Urinary bladder (tissue), 4 donors: ENCODE results near the gene RBP7. TPM values are rescaled to one million over a fixed set of nuclear protein-coding genes. Genes with fewer than 3 reads are reported as not detected.
"Not testable (repeated sequence)": the region's sequence is repeated elsewhere in the genome, so short reads cannot be mapped to it uniquely, and the experiment has no call there.

Experiments used
- DNase-seq: peaks from one replicate; pipeline ENCODE4 v3.0.0-alpha.2; 2015; ENCODE audit errors: extremely low spot score
- H3K27ac ChIP-seq: one replicate; pipeline ENCODE4 v1.5.1; 2013; ENCODE audit warnings: low read depth, mild to moderate bottlenecking, moderate library complexity
- H3K36me3 ChIP-seq: one replicate; pipeline ENCODE4 v1.6.1; 2013; ENCODE audit warnings: mild to moderate bottlenecking, moderate library complexity; ENCODE audit not compliant: insufficient read depth
- H3K4me1 ChIP-seq: one replicate; pipeline ENCODE4 v1.6.1; 2013; ENCODE audit warnings: mild to moderate bottlenecking, moderate library complexity; ENCODE audit not compliant: insufficient read depth
- H3K4me3 ChIP-seq: one replicate; pipeline ENCODE4 v1.5.1; 2013; ENCODE audit warnings: low read depth, low read length
- WGBS: extraction: QIAGEN DNeasy Blood & Tissue Kit; methylation state at CpG from one replicate; pipeline ENCODE4 v1.1.7; 2013; 5-methylcytosine and 5-hydroxymethylcytosine counted together
- polyA plus RNA-seq: library from polyadenylated mRNA; stranded (reverse); fragments of 200-250 nt; gene quantifications from one replicate; pipeline ENCODE4 v1.2.3, GENCODE V29; 2013
- total RNA-seq: library from RNA; depleted of rRNA; stranded (reverse); fragments of >200 nt; gene quantifications from one replicate; pipeline ENCODE4 v1.2.3, GENCODE V29; 2014
- donor health status: healthy with polysubstance abuse.
- donor health status: healthy.

RBP7 gene
- total RNA-seq: 2.4 TPM
- 20.9 TPM for polyA plus RNA-seq

GRCh38 chr1:9996624-9997582 is at the start of gene RBP7:
Gene RBP7 (plus strand): TSS chr1:9997228. CDS start chr1:9997259, 31 bp downstream.
- Histone ChIP-seq H3K36me3 (no peaks in the 10 kb centered on the region), H3K4me3 (peak within 1 kb of the TSS; percentile 46), H3K27ac (no peak within 1 kb of the TSS), H3K4me1 (no peaks in the 10 kb centered on the region)
- DNase-seq: no peak
- 8% methylated on average over 70 of the region's 71 CpGs for WGBS

DNA sequence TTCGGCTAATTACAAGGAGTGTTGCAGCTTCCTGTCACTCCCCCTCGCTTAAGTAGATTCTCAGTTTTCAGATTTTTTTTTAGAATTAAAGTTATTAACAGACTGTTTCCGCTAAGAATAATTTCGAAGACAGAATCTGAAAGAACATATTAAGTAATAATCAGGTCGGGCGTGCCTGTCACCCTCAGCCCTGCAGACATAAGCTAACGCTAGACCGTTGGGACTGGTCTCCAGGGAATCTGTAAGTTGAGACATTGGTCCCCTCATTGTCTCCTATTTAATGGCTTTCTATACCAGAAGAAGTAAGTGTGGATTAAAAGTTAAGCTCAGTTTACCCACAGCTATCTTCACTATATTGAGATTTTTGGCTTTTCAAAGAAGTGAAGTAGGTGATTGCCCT is 39.3 kb upstream of the RBP7 start:
- Histone ChIP-seq H3K4me1 (no peaks in the 10 kb centered on the region), H3K27ac (no peak overlapping the region), H3K36me3 (no peaks in the 10 kb centered on the region), H3K4me3 (no peak overlapping the region)
- WGBS: 92% methylated on average over 8 of the region's 8 CpGs
- no peak for DNase-seq

DNA sequence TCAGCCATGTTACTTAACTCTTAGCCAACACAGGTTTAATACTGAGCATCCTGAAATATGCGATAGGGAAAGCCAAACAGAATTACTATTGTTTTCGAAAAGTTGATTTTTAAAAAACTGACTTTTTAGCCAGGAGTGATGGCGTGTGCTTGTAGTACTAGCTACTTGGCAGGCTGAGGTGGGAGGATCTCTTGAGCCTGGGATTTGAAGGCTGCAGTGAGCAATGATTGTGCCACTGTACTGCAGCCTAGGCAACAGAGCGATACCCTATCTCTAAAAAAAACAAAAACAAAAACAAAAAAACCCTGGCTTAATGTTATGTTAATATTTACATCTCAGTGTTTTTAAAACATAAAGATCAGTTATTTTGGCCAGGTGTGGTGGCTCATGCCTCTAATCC is 37.0 kb upstream of the RBP7 start:
- H3K4me3 ChIP-seq: no peak overlapping the region
- no peak overlapping the region for H3K27ac ChIP-seq
- no peak for DNase-seq
- H3K4me1 ChIP-seq: no peaks in the 10 kb centered on the region
- WGBS: 66% methylated on average over 4 of the region's 4 CpGs
- no peaks in the 10 kb centered on the region for H3K36me3 ChIP-seq

DNA sequence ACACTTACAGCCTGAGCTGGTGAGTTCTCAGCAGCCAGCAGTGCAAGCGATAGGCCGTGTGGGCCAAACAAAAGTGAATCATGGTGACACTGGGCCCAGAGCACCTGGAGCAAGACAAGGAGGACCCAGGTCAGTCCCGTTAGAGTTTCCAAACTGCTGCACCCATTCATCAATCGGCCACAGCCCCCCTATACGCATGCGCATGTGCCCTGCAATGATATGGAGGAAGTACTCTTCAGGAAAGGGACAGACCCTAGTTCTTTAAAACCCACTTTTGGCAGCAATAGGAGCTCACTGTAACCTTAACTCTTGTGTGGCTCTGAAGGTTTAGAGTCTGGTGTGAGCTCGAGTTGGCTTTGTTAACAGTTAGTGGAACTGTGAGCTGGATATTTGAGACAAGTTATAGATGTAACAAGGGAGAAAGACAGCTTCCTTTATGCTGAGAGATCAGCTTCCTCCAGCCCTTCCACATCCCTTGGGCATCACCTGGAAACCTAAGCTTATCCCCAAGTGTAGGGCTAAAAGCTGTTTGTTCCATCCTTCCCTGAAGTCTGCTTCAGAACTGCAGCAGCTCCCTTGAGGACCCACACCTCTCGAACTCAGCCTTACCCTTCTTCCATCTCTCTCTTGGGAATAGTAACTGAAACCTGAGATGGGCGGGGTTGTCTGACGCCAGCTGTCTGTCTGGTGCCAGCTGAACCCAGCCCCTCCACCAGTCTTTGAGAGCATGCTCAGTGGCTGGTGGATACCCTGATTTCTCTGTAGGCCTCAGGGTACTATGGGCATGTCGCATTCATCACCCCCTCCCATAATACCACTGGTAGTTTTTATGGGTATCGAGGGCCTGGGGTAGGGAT is 36.1 kb upstream of the RBP7 start:
- H3K4me3 ChIP-seq: no peak overlapping the region
- DNase-seq: no peak
- H3K36me3 ChIP-seq: no peaks in the 10 kb centered on the region
- no peaks in the 10 kb centered on the region for H3K4me1 ChIP-seq
- WGBS: 78% methylated on average over 12 of the region's 12 CpGs
- H3K27ac ChIP-seq: no peak overlapping the region

DNA sequence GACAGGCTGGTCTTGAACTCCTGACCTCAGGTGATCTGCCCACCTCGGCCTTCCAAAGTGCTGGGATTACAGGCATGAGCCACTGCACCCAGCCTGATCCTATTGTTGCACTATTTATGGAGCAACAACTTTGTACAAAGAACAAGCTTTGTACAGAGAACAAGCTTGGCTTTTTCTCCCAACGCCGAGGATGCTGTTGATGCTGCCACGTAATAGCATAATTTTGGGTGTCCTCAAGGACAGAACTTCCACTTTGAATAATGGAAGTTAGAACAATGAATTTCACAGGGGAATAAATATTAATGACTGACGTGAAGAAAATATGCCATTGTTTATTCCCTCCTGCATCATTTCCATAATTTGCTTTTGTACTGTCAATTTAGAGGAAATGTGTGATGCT is 12.8 kb upstream of the RBP7 start:
- no peak overlapping the region for H3K27ac ChIP-seq
- 85% methylated on average over 5 of the region's 5 CpGs for WGBS
- H3K36me3 ChIP-seq: no peaks in the 10 kb centered on the region
- no peaks in the 10 kb centered on the region for H3K4me1 ChIP-seq
- DNase-seq: no peak
- H3K4me3 ChIP-seq: no peak overlapping the region

DNA sequence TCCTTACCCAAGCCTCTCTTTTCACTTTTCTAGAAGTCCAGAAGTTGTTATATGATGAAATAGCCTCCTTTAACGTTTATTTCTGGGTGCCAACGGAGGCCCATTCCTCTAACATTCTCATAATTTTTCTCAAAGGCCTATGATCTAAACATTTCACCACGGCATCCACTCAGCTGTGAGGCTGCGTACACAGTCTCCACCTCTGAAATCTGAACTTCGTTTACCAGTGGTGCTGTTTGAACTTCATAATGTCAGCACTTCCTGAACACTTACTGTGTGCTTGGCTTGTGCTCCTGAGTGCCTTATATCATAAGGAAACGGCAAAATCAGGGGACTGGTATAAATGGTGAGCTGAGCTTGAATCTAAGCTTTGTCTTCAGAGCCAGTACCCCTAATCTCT is 12.0 kb upstream of the RBP7 start:
- Histone ChIP-seq H3K36me3 (no peaks in the 10 kb centered on the region), H3K4me3 (no peak overlapping the region), H3K4me1 (no peaks in the 10 kb centered on the region), H3K27ac (no peak overlapping the region)
- 32% methylated on average over 6 of the region's 6 CpGs for WGBS
- DNase-seq: no peak

DNA sequence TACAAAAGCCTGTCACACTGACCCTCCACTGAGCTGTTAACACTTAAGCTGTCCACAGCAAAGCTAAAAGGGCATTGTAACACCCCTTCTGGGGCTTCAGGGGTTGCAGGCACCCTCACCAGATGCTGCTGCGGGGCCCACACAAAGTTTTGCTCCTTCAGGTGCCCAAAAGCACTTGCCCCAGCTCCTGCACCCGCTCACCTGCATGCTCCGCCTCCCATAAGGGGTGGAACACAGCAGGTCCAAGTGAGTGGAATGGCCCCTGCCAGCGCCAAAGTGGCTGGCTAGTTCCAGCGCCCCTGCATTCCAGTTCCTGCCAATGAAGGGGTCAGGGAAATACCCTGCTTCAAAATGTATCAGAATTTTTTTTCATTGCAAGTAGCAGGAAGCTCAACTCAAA is 7.3 kb upstream of the RBP7 start:
- H3K27ac ChIP-seq: no peak overlapping the region

DNA sequence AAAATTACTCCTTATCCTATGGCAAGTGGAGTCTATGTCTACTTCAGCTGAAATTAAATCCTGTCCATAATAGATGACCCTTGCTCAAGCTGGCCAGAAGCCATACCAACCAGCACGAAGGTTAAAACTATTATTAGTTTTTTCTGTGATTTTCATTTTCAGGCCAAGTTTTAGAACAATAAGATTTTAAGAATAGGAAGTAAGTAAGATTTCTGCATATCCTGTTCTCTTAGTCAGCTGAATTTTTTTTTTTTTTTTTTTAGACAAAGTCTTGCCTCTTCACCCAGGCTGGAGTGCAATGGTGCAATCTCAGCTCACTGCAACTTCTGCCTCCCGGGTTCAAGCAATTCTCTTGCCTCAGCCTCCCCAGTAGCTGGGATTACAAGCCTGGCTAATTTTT is 6.1 kb upstream of the RBP7 start:
- H3K27ac ChIP-seq: no peak overlapping the region
- H3K4me1 ChIP-seq: no peaks in the 10 kb centered on the region
- DNase-seq: no peak
- no peaks in the 10 kb centered on the region for H3K36me3 ChIP-seq
- no peak overlapping the region for H3K4me3 ChIP-seq
- WGBS: 60% methylated on average over 2 of the region's 2 CpGs

More for the DNA sequence above, 7.3 kb upstream of the RBP7 start:
- no peaks in the 10 kb centered on the region for H3K4me1 ChIP-seq
- no peak for DNase-seq
- no peaks in the 10 kb centered on the region for H3K36me3 ChIP-seq
- 92% methylated on average over 5 of the region's 5 CpGs for WGBS
- no peak overlapping the region for H3K4me3 ChIP-seq

GRCh38 chr1:9992910-9993309 is 4.1 kb upstream of the RBP7 start:
- Histone ChIP-seq H3K27ac (no peak overlapping the region), H3K4me3 (no peak overlapping the region), H3K4me1 (no peaks in the 10 kb centered on the region), H3K36me3 (no peaks in the 10 kb centered on the region)
- no peak for DNase-seq
- 88% methylated on average over 5 of the region's 5 CpGs for WGBS

GRCh38 chr1:9993561-9994075 is 3.4 kb upstream of the RBP7 start:
- no peak overlapping the region for H3K4me3 ChIP-seq

DNA sequence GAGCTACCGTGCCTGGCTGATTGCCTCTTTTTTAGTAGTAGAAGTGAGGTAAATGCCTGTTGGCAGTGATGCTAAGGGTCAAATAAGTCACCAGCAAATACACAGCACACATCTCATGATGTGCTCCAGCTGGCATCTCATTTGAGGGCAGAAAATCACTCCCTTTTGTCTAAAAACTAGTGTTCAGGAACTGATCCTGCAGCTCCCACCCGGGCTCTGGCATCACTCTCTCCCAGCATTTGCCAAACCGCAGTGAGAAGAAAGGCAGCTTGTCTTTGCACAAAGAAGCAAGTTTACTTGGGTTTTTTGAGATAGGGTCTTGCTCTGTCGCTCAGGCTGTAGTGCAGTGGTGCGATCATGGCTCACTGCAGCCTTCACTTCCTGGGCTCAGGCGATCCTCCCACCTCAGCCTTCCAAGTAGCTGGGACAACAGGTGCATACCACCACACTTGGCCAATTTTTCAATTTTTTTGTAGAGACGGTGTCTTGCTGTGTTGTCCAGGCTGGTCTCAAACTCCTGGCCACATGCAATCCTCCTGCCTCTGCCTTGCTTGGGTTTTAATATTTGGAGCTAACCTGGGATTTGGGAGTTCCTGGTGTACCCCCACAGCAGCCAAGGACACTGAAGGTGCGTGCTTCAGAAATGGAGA is 4.1 kb downstream of the RBP7 start:
- Histone ChIP-seq H3K27ac (no peak overlapping the region), H3K36me3 (no peaks in the 10 kb centered on the region), H3K4me3 (no peak overlapping the region), H3K4me1 (no peaks in the 10 kb centered on the region)
- WGBS: 77% methylated on average over 8 of the region's 8 CpGs
- DNase-seq: no peak

More at GRCh38 chr1:9993561-9994075, 3.4 kb upstream of the RBP7 start:
- Histone ChIP-seq H3K27ac (no peak overlapping the region), H3K36me3 (no peaks in the 10 kb centered on the region), H3K4me1 (no peaks in the 10 kb centered on the region)
- WGBS: 70% methylated on average over 7 of the region's 7 CpGs
- DNase-seq: no peak

DNA sequence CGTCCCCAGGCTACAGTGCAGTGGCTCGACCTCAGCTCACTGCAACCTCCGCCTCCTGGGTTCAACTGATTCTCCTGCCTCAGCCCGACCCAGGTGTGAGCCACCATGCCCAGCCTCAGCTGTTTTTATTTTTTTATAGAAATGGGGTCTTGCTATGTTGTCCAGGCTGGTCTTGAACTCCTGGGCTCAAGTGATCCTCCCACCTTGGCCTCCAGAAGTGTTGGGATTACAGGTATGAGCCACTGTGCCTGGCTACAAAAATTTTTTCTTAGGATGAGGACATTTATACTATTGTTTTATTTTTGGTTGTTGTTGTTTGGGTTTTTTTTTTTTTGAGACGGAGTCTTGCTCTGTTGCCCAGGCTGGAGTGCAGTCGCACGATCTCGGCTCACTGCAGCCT is 8.2 kb downstream of the RBP7 start:
- WGBS: 91% methylated on average over 8 of the region's 8 CpGs
- not testable (repeated sequence) for DNase-seq, H3K4me3 ChIP-seq

DNA sequence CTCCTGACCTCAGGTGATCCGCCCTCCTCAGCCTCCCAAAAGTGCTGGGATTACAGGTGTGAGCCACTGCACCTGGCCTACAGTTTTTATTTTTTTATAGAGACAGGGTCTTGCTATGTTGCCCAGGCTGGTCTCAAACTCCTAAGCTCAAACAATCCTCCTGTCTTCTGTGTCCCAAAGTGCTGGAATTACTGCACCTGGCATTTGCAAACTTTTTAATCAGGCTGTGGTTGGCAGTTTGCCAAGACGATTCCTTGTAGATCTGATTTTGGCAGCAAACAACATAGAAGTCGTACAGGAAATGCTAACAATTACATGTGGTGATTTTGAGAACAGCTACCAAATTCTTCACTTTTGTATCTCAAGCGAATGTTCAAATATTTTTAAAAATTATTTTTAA is 10.1 kb downstream of the RBP7 start:
- WGBS: 48% methylated on average over 4 of the region's 4 CpGs
- Histone ChIP-seq H3K27ac (no peak overlapping the region), H3K36me3 (no peaks in the 10 kb centered on the region), H3K4me3 (no peak overlapping the region), H3K4me1 (no peaks in the 10 kb centered on the region)
- no peak for DNase-seq

More for the DNA sequence above, 8.2 kb downstream of the RBP7 start:
- not testable (repeated sequence) for H3K36me3 ChIP-seq, H3K4me1 ChIP-seq, H3K27ac ChIP-seq
